ENCODE measurements around the gene CDK5RAP2.

DNA sequence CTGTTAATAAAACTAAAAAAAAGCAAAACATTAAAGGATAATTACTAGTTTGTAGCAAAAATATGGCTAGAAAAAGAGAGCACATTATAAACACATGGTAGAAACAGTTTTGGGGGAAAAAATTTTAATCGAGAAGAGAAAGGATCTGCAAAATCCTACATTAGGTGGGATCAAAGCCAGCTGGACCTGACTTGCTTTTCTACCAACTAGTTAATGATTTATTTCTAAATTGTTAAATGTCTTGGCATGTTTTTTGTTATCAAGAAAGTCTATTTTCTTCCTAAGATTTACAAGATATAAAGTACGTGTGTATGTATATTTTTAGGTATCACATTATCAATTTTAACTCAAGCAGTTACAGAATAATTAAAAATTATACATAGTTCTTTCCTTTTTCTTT, 47.1 kb upstream of the CDK5RAP2 start:
- TF ChIP-seq, protein P1, sequence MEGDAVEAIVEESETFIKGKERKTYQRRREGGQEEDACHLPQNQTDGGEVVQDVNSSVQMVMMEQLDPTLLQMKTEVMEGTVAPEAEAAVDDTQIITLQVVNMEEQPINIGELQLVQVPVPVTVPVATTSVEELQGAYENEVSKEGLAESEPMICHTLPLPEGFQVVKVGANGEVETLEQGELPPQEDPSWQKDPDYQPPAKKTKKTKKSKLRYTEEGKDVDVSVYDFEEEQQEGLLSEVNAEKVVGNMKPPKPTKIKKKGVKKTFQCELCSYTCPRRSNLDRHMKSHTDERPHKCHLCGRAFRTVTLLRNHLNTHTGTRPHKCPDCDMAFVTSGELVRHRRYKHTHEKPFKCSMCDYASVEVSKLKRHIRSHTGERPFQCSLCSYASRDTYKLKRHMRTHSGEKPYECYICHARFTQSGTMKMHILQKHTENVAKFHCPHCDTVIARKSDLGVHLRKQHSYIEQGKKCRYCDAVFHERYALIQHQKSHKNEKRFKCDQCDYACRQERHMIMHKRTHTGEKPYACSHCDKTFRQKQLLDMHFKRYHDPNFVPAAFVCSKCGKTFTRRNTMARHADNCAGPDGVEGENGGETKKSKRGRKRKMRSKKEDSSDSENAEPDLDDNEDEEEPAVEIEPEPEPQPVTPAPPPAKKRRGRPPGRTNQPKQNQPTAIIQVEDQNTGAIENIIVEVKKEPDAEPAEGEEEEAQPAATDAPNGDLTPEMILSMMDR (conservative IDR thresholded peaks at IDR 0.05; ENCODE audit: low read length), result no peak
- TF ChIP-seq EZH2phosphoT487 (IDR thresholded peaks at IDR 0.05; ENCODE audit: borderline replicate concordance, low read depth, low read length), result no peak

All from OCI-LY7 (cell line).